Trophoblast cell (in vitro differentiated cells and primary cell): Measurements from ENCODE around the gene TGOLN2.

Experiments
- DNase-seq, 2 donors: peaks; one replicate each; pipeline ENCODE4 v3.0.0-alpha.2; 2016
- H2AFZ ChIP-seq: 2 replicates; pipeline ENCODE4 v1.6.1; 2013; ENCODE audit warnings: low read length, moderate library complexity, mild to moderate bottlenecking; ENCODE audit not compliant: insufficient read depth, poor library complexity
- H2AK5ac ChIP-seq: 2 replicates; pipeline ENCODE4 v1.6.1; 2013; ENCODE audit warnings: mild to moderate bottlenecking, low read length
- H2BK120ac ChIP-seq: 2 replicates; pipeline ENCODE4 v1.6.1; 2013; ENCODE audit warnings: low read length, mild to moderate bottlenecking, moderate library complexity; ENCODE audit not compliant: insufficient read depth, poor library complexity
- H2BK12ac ChIP-seq: 2 replicates; pipeline ENCODE4 v1.6.1; 2013; ENCODE audit warnings: mild to moderate bottlenecking, low read length, moderate library complexity
- H2BK5ac ChIP-seq: 2 replicates; pipeline ENCODE4 v1.6.1; 2013; ENCODE audit warnings: low read length, low read depth, moderate library complexity, mild to moderate bottlenecking; ENCODE audit not compliant: poor library complexity
- H3K14ac ChIP-seq: 2 replicates; pipeline ENCODE4 v1.6.1; 2013; ENCODE audit warnings: mild to moderate bottlenecking, low read length
- H3K18ac ChIP-seq: 2 replicates; pipeline ENCODE4 v1.6.1; 2013; ENCODE audit warnings: mild to moderate bottlenecking, low read length
- H3K23ac ChIP-seq: 2 replicates; pipeline ENCODE4 v1.6.1; 2013; ENCODE audit warnings: low read length
- H3K27ac ChIP-seq: 2 replicates; pipeline ENCODE4 v1.5.1; 2013; ENCODE audit warnings: low read depth, mild to moderate bottlenecking, inconsistent platforms, low read length, moderate library complexity
- H3K27me3 ChIP-seq: 2 replicates; pipeline ENCODE4 v1.6.1; 2013; ENCODE audit warnings: inconsistent platforms, mild to moderate bottlenecking, low read length, moderate library complexity; ENCODE audit not compliant: insufficient read depth
- H3K36me3 ChIP-seq, 2 experiments: 1 replicate in 1 of 2; 2 replicates in 1 of 2; pipeline ENCODE4 v1.6.1; 2013; ENCODE audit warnings: low read length in 2 of 2, mild to moderate bottlenecking in 2 of 2, moderate library complexity in 1 of 2; ENCODE audit not compliant: insufficient read depth in 2 of 2, control insufficient read depth in 1 of 2
- H3K4ac ChIP-seq: 2 replicates; pipeline ENCODE4 v1.6.1; 2013; ENCODE audit warnings: low read depth, mild to moderate bottlenecking, low read length, moderate library complexity
- H3K4me1 ChIP-seq, 2 experiments: 1 replicate in 1 of 2; 2 replicates in 1 of 2; pipeline ENCODE4 v1.6.1; 2013; ENCODE audit warnings: low read length in 2 of 2, mild to moderate bottlenecking in 2 of 2, moderate library complexity in 1 of 2; ENCODE audit not compliant: insufficient read depth in 2 of 2, control insufficient read depth in 1 of 2
- H3K4me2 ChIP-seq: 2 replicates; pipeline ENCODE4 v1.6.1; 2013; ENCODE audit warnings: inconsistent platforms, mild to moderate bottlenecking, low read length, moderate library complexity
- H3K4me3 ChIP-seq: 2 replicates; pipeline ENCODE4 v1.5.1; 2013; ENCODE audit warnings: mild to moderate bottlenecking, low read depth, low read length, inconsistent platforms
- H3K79me1 ChIP-seq: one replicate; pipeline ENCODE4 v1.6.1; 2013; ENCODE audit warnings: low read length
- H3K79me2 ChIP-seq: 2 replicates; pipeline ENCODE4 v1.6.1; 2013; ENCODE audit warnings: low read length, mild to moderate bottlenecking; ENCODE audit not compliant: control insufficient read depth, insufficient read depth, poor library complexity
- H3K9ac ChIP-seq: 2 replicates; pipeline ENCODE4 v1.6.1; 2013; ENCODE audit warnings: mild to moderate bottlenecking, low read length
- H3K9me3 ChIP-seq: 2 replicates; pipeline ENCODE4 v1.6.1; 2013; ENCODE audit warnings: low read depth, mild to moderate bottlenecking, control low read depth, inconsistent platforms, low read length; ENCODE audit not compliant: insufficient read depth
- H4K12ac ChIP-seq: 2 replicates; pipeline ENCODE4 v1.6.1; 2013; ENCODE audit warnings: low read depth, mild to moderate bottlenecking, low read length, moderate library complexity
- H4K8ac ChIP-seq: 2 replicates; pipeline ENCODE4 v1.6.1; 2013; ENCODE audit warnings: low read depth, mild to moderate bottlenecking, low read length, moderate library complexity
- H4K91ac ChIP-seq: one replicate; pipeline ENCODE4 v1.6.1; 2013; ENCODE audit warnings: low read depth, mild to moderate bottlenecking, low read length, moderate library complexity
- WGBS: extraction: QIAGEN DNeasy Blood & Tissue Kit; methylation state at CpG from one replicate; pipeline ENCODE4 v1.1.7; 2013; ENCODE audit warnings: missing lambda C conversion rate; ENCODE audit not compliant: insufficient read length, insufficient coverage; ENCODE audit errors: extremely low coverage; 5-methylcytosine and 5-hydroxymethylcytosine counted together

The TGOLN2 gene

GRCh38 chr2:85288244-85288725, 39.5 kb downstream of the TGOLN2 start:
- peak; percentile 86 to 94 for DNase-seq
- Histone ChIP-seq H3K36me3 (peaks cover 1 to 9% of the 10 kb centered on the region in 2 experiments), H3K9ac (no peak overlapping the region), H3K27me3 (no peaks in the 10 kb centered on the region), H3K4me1 (peaks cover 0 to 2% of the 10 kb centered on the region in 2 experiments), H3K79me1 (no peaks in the 10 kb centered on the region), H2AFZ (no peak overlapping the region), H3K4me2 (no peak overlapping the region), H3K9me3 (no peaks in the 10 kb centered on the region), H3K4ac (no peak overlapping the region), H2BK120ac (no peak overlapping the region), H3K14ac (no peak overlapping the region), H2AK5ac (no peak overlapping the region), H4K91ac (no peak overlapping the region), H2BK12ac (no peak overlapping the region), H3K27ac (no peak overlapping the region), H3K79me2 (no peaks in the 10 kb centered on the region), H4K8ac (no peak overlapping the region), H4K12ac (no peak overlapping the region), H3K18ac (no peak overlapping the region), H3K23ac (no peak overlapping the region), H2BK5ac (no peak overlapping the region), H3K4me3 (no peak overlapping the region)
- WGBS, result no CpG with 5 or more reads among the region's 10 CpGs

DNA sequence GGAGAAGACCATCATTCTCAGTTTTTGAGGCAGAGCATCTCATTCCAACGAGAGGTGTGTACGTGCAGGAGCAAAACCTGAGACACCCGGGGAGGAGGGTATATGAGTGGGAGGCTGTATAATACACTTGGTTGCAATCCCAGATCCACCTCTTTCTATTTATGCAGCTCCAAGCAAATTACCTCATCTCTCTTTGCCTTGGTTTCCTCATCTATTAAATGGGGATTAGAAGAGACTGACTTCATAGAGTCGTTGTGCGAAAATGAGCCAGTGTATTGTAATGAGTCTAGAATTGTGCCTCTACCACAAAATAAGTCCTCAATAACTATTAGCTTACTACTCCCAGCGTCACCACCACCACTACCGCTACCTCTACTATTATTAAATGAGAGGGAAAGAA, 40.1 kb downstream of the TGOLN2 start:
- H4K91ac ChIP-seq, result no peak overlapping the region
- no peaks in the 10 kb centered on the region for H3K79me2 ChIP-seq
- peaks cover 0 to 2% of the 10 kb centered on the region in 2 experiments for H3K4me1 ChIP-seq
- H3K14ac ChIP-seq, result no peak overlapping the region
- H3K9ac ChIP-seq, result no peak overlapping the region
- H2BK5ac ChIP-seq, result no peak overlapping the region
- H2BK120ac ChIP-seq, result no peak overlapping the region
- H3K18ac ChIP-seq, result no peak overlapping the region
- no peaks in the 10 kb centered on the region for H3K27me3 ChIP-seq
- H4K8ac ChIP-seq, result no peak overlapping the region
- no peaks in the 10 kb centered on the region for H3K9me3 ChIP-seq
- no peak overlapping the region for H3K23ac ChIP-seq
- no CpG with 5 or more reads among the region's 7 CpGs for WGBS
- no peak overlapping the region for H3K4me3 ChIP-seq
- H3K36me3 ChIP-seq, result peaks cover 1 to 9% of the 10 kb centered on the region in 2 experiments
- no peaks in the 10 kb centered on the region for H3K79me1 ChIP-seq
- H3K27ac ChIP-seq, result no peak overlapping the region
- H3K4ac ChIP-seq, result no peak overlapping the region
- H2AFZ ChIP-seq, result no peak overlapping the region
- H3K4me2 ChIP-seq, result no peak overlapping the region
- H2AK5ac ChIP-seq, result no peak overlapping the region
- DNase-seq, result no peak
- H2BK12ac ChIP-seq, result no peak overlapping the region
- no peak overlapping the region for H4K12ac ChIP-seq

DNA sequence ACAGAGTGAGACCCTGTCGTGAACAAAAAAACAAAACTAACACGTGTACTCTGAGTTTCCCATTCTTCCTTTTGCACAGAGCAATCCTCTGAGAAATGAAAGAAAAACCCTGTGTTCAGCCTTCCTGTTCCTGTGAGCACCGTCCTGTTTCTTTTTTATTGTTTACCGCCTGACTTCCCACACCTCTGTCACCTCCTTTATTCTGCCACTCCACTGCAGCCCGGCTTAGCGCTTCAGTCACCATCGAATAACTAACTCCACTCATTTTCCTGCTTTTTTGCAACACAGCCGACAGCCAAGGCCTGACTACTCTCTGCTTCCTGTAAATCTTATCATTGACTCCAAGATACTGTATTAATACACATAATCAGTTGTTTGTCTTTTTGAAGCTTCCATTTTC, 40.9 kb downstream of the TGOLN2 start:
- Histone ChIP-seq H3K9me3 (no peaks in the 10 kb centered on the region), H3K27me3 (no peaks in the 10 kb centered on the region)

GRCh38 chr2:85283641-85284040, 44.1 kb downstream of the TGOLN2 start:
- Histone ChIP-seq H3K79me2 (no peaks in the 10 kb centered on the region), H2AK5ac (no peak overlapping the region), H3K36me3 (peaks cover 1 to 9% of the 10 kb centered on the region in 2 experiments), H3K4ac (no peak overlapping the region), H3K4me1 (peaks cover 0 to under 1% of the 10 kb centered on the region in 2 experiments), H3K4me2 (no peak overlapping the region), H2AFZ (no peak overlapping the region), H2BK12ac (no peak overlapping the region), H3K27me3 (no peaks in the 10 kb centered on the region), H3K79me1 (no peaks in the 10 kb centered on the region), H2BK5ac (no peak overlapping the region), H4K91ac (no peak overlapping the region), H3K9ac (no peak overlapping the region), H4K8ac (no peak overlapping the region), H3K4me3 (no peak overlapping the region), H4K12ac (no peak overlapping the region), H3K14ac (no peak overlapping the region), H3K9me3 (no peaks in the 10 kb centered on the region), H3K27ac (no peak overlapping the region), H2BK120ac (no peak overlapping the region), H3K18ac (no peak overlapping the region), H3K23ac (no peak overlapping the region)
- no peak for DNase-seq
- WGBS, result no CpG with 5 or more reads among the region's 8 CpGs

More for the DNA sequence above, 40.9 kb downstream of the TGOLN2 start:
- H3K14ac ChIP-seq, result no peak overlapping the region
- WGBS, result no CpG with 5 or more reads among the region's 8 CpGs
- H3K36me3 ChIP-seq, result peaks cover 1 to 9% of the 10 kb centered on the region in 2 experiments
- no peak overlapping the region for H4K8ac ChIP-seq
- DNase-seq, result no peak
- H2BK12ac ChIP-seq, result no peak overlapping the region
- no peak overlapping the region for H4K91ac ChIP-seq
- no peak overlapping the region for H3K4ac ChIP-seq
- H3K27ac ChIP-seq, result no peak overlapping the region
- H2BK5ac ChIP-seq, result no peak overlapping the region
- no peak overlapping the region for H3K9ac ChIP-seq
- H4K12ac ChIP-seq, result no peak overlapping the region
- H3K79me2 ChIP-seq, result no peaks in the 10 kb centered on the region
- no peak overlapping the region for H3K4me2 ChIP-seq
- no peak overlapping the region for H3K23ac ChIP-seq
- no peak overlapping the region for H2AFZ ChIP-seq
- no peaks in the 10 kb centered on the region for H3K79me1 ChIP-seq
- H3K4me3 ChIP-seq, result no peak overlapping the region
- no peak overlapping the region for H2BK120ac ChIP-seq
- peaks cover 0 to 2% of the 10 kb centered on the region in 2 experiments for H3K4me1 ChIP-seq
- H3K18ac ChIP-seq, result no peak overlapping the region
- no peak overlapping the region for H2AK5ac ChIP-seq
